GM23338 (cell line): ENCODE results near the gene CAMK2N2. TPM values are rescaled to one million over a fixed set of nuclear protein-coding genes. Genes with fewer than 3 reads are reported as not detected.

Experiments used
- ATAC-seq: fragments of 200-7000 bp; cut with Tn5 transposase; 3 replicates; pipeline ENCODE4 v1.9.1; 2020
- DNase-seq: peaks from one replicate; pipeline ENCODE4 v3.0.0-alpha.2; 2015; ENCODE audit warnings: low spot score
- H2AFZ ChIP-seq: fragments of 200-600 bp; sonication (generic); 2 replicates; pipeline ENCODE4 v1.8.0; 2016; ENCODE audit warnings: antibody characterized with exemption, mild to moderate bottlenecking, moderate library complexity
- H3F3A ChIP-seq: fragments of 200-600 bp; sonication (generic); replicated peaks from 2 replicates; pipeline ENCODE4 v1.8.0; 2017; ENCODE audit warnings: antibody characterized with exemption, mixed run types, low read depth
- H3K27ac ChIP-seq: fragments of 200-600 bp; sonication (generic); 2 replicates; pipeline ENCODE4 v1.6.1; 2016; ENCODE audit warnings: low read depth
- H3K27me3 ChIP-seq: fragments of 200-600 bp; sonication (generic); 2 replicates; pipeline ENCODE4 v1.8.0; 2016; ENCODE audit warnings: mild to moderate bottlenecking, mixed run types, moderate library complexity; ENCODE audit not compliant: insufficient read depth
- H3K36me3 ChIP-seq: fragments of 200-600 bp; sonication (generic); 2 replicates; pipeline ENCODE4 v1.8.0; 2016; ENCODE audit warnings: mild to moderate bottlenecking; ENCODE audit not compliant: insufficient read depth
- H3K4me1 ChIP-seq: fragments of 200-600 bp; sonication (generic); 2 replicates; pipeline ENCODE4 v1.8.0; 2016; ENCODE audit warnings: mild to moderate bottlenecking, moderate library complexity; ENCODE audit not compliant: insufficient read depth
- H3K4me2 ChIP-seq: fragments of 200-600 bp; sonication (generic); 2 replicates; pipeline ENCODE4 v1.7.1; 2017; ENCODE audit warnings: mixed run types
- H3K4me3 ChIP-seq: fragments of 200-600 bp; sonication (generic); 2 replicates; pipeline ENCODE4 v1.6.1; 2016; ENCODE audit warnings: mixed run types
- H3K79me2 ChIP-seq: fragments of 200-600 bp; sonication (generic); replicated peaks from 2 replicates; pipeline ENCODE4 v1.8.0; 2017; ENCODE audit warnings: mild to moderate bottlenecking; ENCODE audit not compliant: insufficient read depth
- H3K9me2 ChIP-seq: fragments of 200-600 bp; sonication (generic); 2 replicates; pipeline ENCODE4 v1.8.0; 2017; ENCODE audit not compliant: insufficient read depth
- H4K20me1 ChIP-seq: fragments of 200-600 bp; sonication (generic); replicated peaks from 2 replicates; pipeline ENCODE4 v1.8.0; 2017; ENCODE audit warnings: mild to moderate bottlenecking; ENCODE audit not compliant: insufficient read depth
- H3K27ac Mint-ChIP-seq: 2 replicates; pipeline ENCODE4 v1.8.0; 2020; ENCODE audit warnings: inconsistent platforms, mild to moderate bottlenecking, moderate library complexity, mixed read lengths
- H3K27me3 Mint-ChIP-seq: 3 replicates; pipeline ENCODE4 v1.8.0; 2022; ENCODE audit warnings: low read depth, mild to moderate bottlenecking, moderate library complexity, mixed read lengths, inconsistent platforms; ENCODE audit not compliant: insufficient read depth, poor library complexity
- H3K36me3 Mint-ChIP-seq: 3 replicates; pipeline ENCODE4 v1.8.0; 2021; ENCODE audit warnings: low read depth, mild to moderate bottlenecking, inconsistent platforms, moderate library complexity, mixed read lengths
- H3K4me1 Mint-ChIP-seq: 3 replicates; pipeline ENCODE4 v1.8.0; 2020; ENCODE audit warnings: mild to moderate bottlenecking, inconsistent platforms, mixed read lengths
- H3K4me3 Mint-ChIP-seq: 3 replicates; pipeline ENCODE4 v1.8.0; 2021; ENCODE audit warnings: moderate library complexity, mild to moderate bottlenecking, inconsistent platforms, mixed read lengths
- H3K9me3 Mint-ChIP-seq: 3 replicates; pipeline ENCODE4 v1.8.0; 2020; ENCODE audit warnings: moderate library complexity, mild to moderate bottlenecking, inconsistent platforms, mixed read lengths
- CREB1 ChIP-seq: fragments of 250-450 bp; sonication (Bioruptor Pico); IDR thresholded peaks from 2 replicates; pipeline ENCODE4 v1.5.0; 2020; ENCODE audit warnings: low read depth, mild to moderate bottlenecking, moderate library complexity
- EZH2 ChIP-seq: fragments of 200-600 bp; sonication (generic); IDR thresholded peaks from one replicate; pipeline ENCODE4 v1.8.0; 2017; ENCODE audit warnings: antibody characterized with exemption, mild to moderate bottlenecking, low read depth; ENCODE audit not compliant: unreplicated experiment
- EZH2phosphoT487 ChIP-seq: fragments of 200-600 bp; sonication (generic); IDR thresholded peaks from one replicate; pipeline ENCODE4 v1.8.1; 2018; ENCODE audit warnings: antibody characterized with exemption; ENCODE audit not compliant: unreplicated experiment
- JUNB ChIP-seq: IDR thresholded peaks from one replicate; pipeline ENCODE4 v1.6.1; 2016; ENCODE audit warnings: antibody characterized with exemption; ENCODE audit not compliant: unreplicated experiment
- NANOG ChIP-seq: IDR thresholded peaks from 2 replicates; pipeline ENCODE4 v1.6.1; 2016; ENCODE audit warnings: antibody characterized with exemption, borderline replicate concordance
- POLR2AphosphoS5 ChIP-seq: IDR thresholded peaks from 2 replicates; pipeline ENCODE4 v1.6.1; 2016; ENCODE audit warnings: antibody characterized with exemption, low read depth
- STAT1 ChIP-seq: IDR thresholded peaks from one replicate; pipeline ENCODE4 v1.6.1; 2016; ENCODE audit warnings: antibody characterized with exemption; ENCODE audit not compliant: unreplicated experiment
- ZNF114 ChIP-seq: fragments of 250-450 bp; sonication (Bioruptor Pico); IDR thresholded peaks from 2 replicates; pipeline ENCODE4 v1.5.0; 2020; ENCODE audit warnings: mild to moderate bottlenecking, moderate library complexity
- ZNF331 ChIP-seq: fragments of 250-450 bp; sonication (Bioruptor Pico); IDR thresholded peaks from 2 replicates; pipeline ENCODE4 v1.5.0; 2020; ENCODE audit warnings: low read depth, mild to moderate bottlenecking, moderate library complexity
- polyA plus RNA-seq: library from polyadenylated mRNA; unstranded; fragments of >200 nt; fragmentation: Nextera tagmentation; extraction: Ambion mirVana; gene quantifications from 2 replicates; pipeline ENCODE4 v1.2.1, GENCODE V29; 2016
- total RNA-seq: library from RNA; depleted of rRNA; stranded (reverse); fragments of >200 nt; shearing (Covaris generic); gene quantifications from 2 replicates; pipeline ENCODE4 v1.2.3, GENCODE V29; 2014
- TF ChIP-seq, protein P1 (sequence below), 2 experiments: fragments of 200-600 bp in 1 of 2; sonication (generic) in 1 of 2; conservative IDR thresholded peaks; 2 replicates each; pipeline versions ENCODE4 v1.5.1 to v1.6.1; 2016 to 2017; ENCODE audit warnings: antibody characterized with exemption in 2 of 2, low read depth in 2 of 2, mild to moderate bottlenecking in 2 of 2, moderate library complexity in 1 of 2
- TF ChIP-seq, protein P2 (sequence below): fragments of 250-450 bp; sonication (Bioruptor Pico); IDR thresholded peaks from 2 replicates; pipeline ENCODE4 v1.5.0; 2020; ENCODE audit warnings: mild to moderate bottlenecking, moderate library complexity
- TF ChIP-seq, protein P3 (sequence below): IDR thresholded peaks from one replicate; pipeline ENCODE4 v1.6.1; 2018; ENCODE audit warnings: antibody characterized with exemption; ENCODE audit not compliant: unreplicated experiment
- TF ChIP-seq, protein P4 (sequence below): IDR thresholded peaks from 2 replicates; pipeline ENCODE4 v1.6.1; 2016; ENCODE audit warnings: antibody characterized with exemption

The CAMK2N2 gene
- total and polyA plus RNA-seq, 2 experiments from 2014 or later, result 0.32 to 1.3 TPM

DNA sequence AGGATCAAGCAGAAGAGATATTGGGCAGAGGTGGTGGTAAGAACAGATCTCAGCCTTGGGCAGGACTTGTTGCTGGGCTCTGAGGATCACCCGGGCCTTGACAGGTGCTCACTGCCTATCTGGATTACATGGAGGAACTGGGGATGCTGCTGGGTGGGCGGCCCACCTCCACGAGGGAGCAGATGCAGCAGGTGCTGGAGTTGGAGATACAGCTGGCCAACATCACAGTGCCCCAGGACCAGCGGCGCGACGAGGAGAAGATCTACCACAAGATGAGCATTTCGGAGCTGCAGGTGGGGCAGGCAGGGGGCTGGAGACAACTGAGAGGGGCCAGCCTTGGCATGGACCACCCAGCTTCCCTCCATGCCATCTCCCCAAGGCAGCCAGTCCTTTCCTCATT lies 22.3 kb upstream of the CAMK2N2 start:
- no peaks in the 10 kb centered on the region for H3K36me3 ChIP-seq
- no peak for ATAC-seq
- TF ChIP-seq JUNB (no peak), POLR2AphosphoS5 (no peak), CREB1 (no peak), ZNF331 (CRISPR knock-in tag) (no peak), EZH2phosphoT487 (no peak), NANOG (no peak), ZNF114 (CRISPR knock-in tag) (no peak), STAT1 (no peak), EZH2 (no peak)
- TF ChIP-seq, protein P1, sequence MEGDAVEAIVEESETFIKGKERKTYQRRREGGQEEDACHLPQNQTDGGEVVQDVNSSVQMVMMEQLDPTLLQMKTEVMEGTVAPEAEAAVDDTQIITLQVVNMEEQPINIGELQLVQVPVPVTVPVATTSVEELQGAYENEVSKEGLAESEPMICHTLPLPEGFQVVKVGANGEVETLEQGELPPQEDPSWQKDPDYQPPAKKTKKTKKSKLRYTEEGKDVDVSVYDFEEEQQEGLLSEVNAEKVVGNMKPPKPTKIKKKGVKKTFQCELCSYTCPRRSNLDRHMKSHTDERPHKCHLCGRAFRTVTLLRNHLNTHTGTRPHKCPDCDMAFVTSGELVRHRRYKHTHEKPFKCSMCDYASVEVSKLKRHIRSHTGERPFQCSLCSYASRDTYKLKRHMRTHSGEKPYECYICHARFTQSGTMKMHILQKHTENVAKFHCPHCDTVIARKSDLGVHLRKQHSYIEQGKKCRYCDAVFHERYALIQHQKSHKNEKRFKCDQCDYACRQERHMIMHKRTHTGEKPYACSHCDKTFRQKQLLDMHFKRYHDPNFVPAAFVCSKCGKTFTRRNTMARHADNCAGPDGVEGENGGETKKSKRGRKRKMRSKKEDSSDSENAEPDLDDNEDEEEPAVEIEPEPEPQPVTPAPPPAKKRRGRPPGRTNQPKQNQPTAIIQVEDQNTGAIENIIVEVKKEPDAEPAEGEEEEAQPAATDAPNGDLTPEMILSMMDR (conservative IDR thresholded peaks at IDR 0.05; ENCODE audit: low read depth in 2 of 2), result no peak
- TF ChIP-seq, protein P2, sequence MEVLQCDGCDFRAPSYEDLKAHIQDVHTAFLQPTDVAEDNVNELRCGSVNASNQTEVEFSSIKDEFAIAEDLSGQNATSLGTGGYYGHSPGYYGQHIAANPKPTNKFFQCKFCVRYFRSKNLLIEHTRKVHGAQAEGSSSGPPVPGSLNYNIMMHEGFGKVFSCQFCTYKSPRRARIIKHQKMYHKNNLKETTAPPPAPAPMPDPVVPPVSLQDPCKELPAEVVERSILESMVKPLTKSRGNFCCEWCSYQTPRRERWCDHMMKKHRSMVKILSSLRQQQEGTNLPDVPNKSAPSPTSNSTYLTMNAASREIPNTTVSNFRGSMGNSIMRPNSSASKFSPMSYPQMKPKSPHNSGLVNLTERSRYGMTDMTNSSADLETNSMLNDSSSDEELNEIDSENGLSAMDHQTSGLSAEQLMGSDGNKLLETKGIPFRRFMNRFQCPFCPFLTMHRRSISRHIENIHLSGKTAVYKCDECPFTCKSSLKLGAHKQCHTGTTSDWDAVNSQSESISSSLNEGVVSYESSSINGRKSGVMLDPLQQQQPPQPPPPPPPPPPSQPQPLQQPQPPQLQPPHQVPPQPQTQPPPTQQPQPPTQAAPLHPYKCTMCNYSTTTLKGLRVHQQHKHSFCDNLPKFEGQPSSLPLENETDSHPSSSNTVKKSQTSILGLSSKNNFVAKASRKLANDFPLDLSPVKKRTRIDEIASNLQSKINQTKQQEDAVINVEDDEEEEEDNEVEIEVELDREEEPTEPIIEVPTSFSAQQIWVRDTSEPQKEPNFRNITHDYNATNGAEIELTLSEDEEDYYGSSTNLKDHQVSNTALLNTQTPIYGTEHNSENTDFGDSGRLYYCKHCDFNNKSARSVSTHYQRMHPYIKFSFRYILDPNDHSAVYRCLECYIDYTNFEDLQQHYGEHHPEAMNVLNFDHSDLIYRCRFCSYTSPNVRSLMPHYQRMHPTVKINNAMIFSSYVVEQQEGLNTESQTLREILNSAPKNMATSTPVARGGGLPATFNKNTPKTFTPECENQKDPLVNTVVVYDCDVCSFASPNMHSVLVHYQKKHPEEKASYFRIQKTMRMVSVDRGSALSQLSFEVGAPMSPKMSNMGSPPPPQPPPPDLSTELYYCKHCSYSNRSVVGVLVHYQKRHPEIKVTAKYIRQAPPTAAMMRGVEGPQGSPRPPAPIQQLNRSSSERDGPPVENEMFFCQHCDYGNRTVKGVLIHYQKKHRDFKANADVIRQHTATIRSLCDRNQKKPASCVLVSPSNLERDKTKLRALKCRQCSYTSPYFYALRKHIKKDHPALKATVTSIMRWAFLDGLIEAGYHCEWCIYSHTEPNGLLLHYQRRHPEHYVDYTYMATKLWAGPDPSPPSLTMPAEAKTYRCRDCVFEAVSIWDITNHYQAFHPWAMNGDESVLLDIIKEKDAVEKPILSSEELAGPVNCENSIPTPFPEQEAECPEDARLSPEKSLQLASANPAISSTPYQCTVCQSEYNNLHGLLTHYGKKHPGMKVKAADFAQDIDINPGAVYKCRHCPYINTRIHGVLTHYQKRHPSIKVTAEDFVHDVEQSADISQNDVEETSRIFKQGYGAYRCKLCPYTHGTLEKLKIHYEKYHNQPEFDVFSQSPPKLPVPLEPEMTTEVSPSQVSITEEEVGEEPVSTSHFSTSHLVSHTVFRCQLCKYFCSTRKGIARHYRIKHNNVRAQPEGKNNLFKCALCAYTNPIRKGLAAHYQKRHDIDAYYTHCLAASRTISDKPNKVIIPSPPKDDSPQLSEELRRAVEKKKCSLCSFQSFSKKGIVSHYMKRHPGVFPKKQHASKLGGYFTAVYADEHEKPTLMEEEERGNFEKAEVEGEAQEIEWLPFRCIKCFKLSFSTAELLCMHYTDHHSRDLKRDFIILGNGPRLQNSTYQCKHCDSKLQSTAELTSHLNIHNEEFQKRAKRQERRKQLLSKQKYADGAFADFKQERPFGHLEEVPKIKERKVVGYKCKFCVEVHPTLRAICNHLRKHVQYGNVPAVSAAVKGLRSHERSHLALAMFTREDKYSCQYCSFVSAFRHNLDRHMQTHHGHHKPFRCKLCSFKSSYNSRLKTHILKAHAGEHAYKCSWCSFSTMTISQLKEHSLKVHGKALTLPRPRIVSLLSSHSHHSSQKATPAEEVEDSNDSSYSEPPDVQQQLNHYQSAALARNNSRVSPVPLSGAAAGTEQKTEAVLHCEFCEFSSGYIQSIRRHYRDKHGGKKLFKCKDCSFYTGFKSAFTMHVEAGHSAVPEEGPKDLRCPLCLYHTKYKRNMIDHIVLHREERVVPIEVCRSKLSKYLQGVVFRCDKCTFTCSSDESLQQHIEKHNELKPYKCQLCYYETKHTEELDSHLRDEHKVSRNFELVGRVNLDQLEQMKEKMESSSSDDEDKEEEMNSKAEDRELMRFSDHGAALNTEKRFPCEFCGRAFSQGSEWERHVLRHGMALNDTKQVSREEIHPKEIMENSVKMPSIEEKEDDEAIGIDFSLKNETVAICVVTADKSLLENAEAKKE, result no peak
- TF ChIP-seq, protein P3, sequence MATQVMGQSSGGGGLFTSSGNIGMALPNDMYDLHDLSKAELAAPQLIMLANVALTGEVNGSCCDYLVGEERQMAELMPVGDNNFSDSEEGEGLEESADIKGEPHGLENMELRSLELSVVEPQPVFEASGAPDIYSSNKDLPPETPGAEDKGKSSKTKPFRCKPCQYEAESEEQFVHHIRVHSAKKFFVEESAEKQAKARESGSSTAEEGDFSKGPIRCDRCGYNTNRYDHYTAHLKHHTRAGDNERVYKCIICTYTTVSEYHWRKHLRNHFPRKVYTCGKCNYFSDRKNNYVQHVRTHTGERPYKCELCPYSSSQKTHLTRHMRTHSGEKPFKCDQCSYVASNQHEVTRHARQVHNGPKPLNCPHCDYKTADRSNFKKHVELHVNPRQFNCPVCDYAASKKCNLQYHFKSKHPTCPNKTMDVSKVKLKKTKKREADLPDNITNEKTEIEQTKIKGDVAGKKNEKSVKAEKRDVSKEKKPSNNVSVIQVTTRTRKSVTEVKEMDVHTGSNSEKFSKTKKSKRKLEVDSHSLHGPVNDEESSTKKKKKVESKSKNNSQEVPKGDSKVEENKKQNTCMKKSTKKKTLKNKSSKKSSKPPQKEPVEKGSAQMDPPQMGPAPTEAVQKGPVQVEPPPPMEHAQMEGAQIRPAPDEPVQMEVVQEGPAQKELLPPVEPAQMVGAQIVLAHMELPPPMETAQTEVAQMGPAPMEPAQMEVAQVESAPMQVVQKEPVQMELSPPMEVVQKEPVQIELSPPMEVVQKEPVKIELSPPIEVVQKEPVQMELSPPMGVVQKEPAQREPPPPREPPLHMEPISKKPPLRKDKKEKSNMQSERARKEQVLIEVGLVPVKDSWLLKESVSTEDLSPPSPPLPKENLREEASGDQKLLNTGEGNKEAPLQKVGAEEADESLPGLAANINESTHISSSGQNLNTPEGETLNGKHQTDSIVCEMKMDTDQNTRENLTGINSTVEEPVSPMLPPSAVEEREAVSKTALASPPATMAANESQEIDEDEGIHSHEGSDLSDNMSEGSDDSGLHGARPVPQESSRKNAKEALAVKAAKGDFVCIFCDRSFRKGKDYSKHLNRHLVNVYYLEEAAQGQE, result no peak
- TF ChIP-seq, protein P4, sequence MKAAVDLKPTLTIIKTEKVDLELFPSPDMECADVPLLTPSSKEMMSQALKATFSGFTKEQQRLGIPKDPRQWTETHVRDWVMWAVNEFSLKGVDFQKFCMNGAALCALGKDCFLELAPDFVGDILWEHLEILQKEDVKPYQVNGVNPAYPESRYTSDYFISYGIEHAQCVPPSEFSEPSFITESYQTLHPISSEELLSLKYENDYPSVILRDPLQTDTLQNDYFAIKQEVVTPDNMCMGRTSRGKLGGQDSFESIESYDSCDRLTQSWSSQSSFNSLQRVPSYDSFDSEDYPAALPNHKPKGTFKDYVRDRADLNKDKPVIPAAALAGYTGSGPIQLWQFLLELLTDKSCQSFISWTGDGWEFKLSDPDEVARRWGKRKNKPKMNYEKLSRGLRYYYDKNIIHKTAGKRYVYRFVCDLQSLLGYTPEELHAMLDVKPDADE, result no peak

More for the DNA sequence above, 22.3 kb upstream of the CAMK2N2 start:
- no peak overlapping the region for H3K4me3 Mint-ChIP-seq
- Histone ChIP-seq H4K20me1 (no peaks in the 10 kb centered on the region), H3K27ac (no peak overlapping the region), H3K79me2 (no peaks in the 10 kb centered on the region), H3K4me1 (no peaks in the 10 kb centered on the region), H3K9me2 (no peaks in the 10 kb centered on the region), H3K4me3 (no peak overlapping the region), H3K27me3 (no peaks in the 10 kb centered on the region), H3F3A (no peaks in the 10 kb centered on the region), H3K4me2 (no peak overlapping the region), H2AFZ (no peak overlapping the region)
- no peaks in the 10 kb centered on the region for H3K36me3 Mint-ChIP-seq
- H3K9me3 Mint-ChIP-seq, result no peaks in the 10 kb centered on the region
- no peak for DNase-seq
- no peak overlapping the region for H3K27ac Mint-ChIP-seq
- H3K4me1 Mint-ChIP-seq, result peaks cover 5% of the 10 kb centered on the region; the same call in 1 of the 3 replicates
- H3K27me3 Mint-ChIP-seq, result peaks cover 13% of the 10 kb centered on the region
